Neutrophil (primary cell): ENCODE results near the gene RGS10.
A peak's percentile ranks its signal among the peaks of the same experiment; 100 is the strongest.

Experiments
- H3K27ac ChIP-seq: fragments of 200-600 bp; sonication (generic); 2 replicates; pipeline ENCODE4 v1.5.1; 2016; ENCODE audit warnings: mild to moderate bottlenecking, moderate library complexity
- H3K27me3 ChIP-seq: fragments of 200-600 bp; sonication (generic); 2 replicates; pipeline ENCODE4 v1.6.0; 2016; ENCODE audit warnings: mild to moderate bottlenecking
- H3K36me3 ChIP-seq: fragments of 200-600 bp; sonication (generic); 2 replicates; pipeline ENCODE4 v1.5.1; 2017
- H3K4me1 ChIP-seq, 2 experiments: fragments of 200-600 bp in 1 of 2; sonication (generic) in 1 of 2; 1 replicate in 1 of 2; 2 replicates in 1 of 2; pipeline versions ENCODE4 v1.5.1 to v1.6.1; 2013 to 2016; ENCODE audit warnings: low read depth in 1 of 2, low read length in 1 of 2, mild to moderate bottlenecking in 1 of 2, moderate library complexity in 1 of 2; ENCODE audit not compliant: control insufficient read depth in 1 of 2, insufficient read depth in 1 of 2
- H3K4me3 ChIP-seq, 2 experiments: fragments of 200-600 bp in 1 of 2; sonication (generic) in 1 of 2; 1 replicate in 1 of 2; 2 replicates in 1 of 2; pipeline ENCODE4 v1.5.1; 2013 to 2016; ENCODE audit warnings: low read depth in 1 of 2, low read length in 1 of 2, mild to moderate bottlenecking in 1 of 2, moderate library complexity in 1 of 2
- H3K9me3 ChIP-seq: fragments of 200-600 bp; sonication (generic); 2 replicates; pipeline ENCODE4 v1.5.1; 2016
- TF ChIP-seq, protein P1 (sequence below): fragments of 200-600 bp; sonication (generic); IDR thresholded peaks from 2 replicates; pipeline ENCODE4 v1.5.1; 2016; ENCODE audit warnings: antibody characterized with exemption

Gene RGS10

DNA sequence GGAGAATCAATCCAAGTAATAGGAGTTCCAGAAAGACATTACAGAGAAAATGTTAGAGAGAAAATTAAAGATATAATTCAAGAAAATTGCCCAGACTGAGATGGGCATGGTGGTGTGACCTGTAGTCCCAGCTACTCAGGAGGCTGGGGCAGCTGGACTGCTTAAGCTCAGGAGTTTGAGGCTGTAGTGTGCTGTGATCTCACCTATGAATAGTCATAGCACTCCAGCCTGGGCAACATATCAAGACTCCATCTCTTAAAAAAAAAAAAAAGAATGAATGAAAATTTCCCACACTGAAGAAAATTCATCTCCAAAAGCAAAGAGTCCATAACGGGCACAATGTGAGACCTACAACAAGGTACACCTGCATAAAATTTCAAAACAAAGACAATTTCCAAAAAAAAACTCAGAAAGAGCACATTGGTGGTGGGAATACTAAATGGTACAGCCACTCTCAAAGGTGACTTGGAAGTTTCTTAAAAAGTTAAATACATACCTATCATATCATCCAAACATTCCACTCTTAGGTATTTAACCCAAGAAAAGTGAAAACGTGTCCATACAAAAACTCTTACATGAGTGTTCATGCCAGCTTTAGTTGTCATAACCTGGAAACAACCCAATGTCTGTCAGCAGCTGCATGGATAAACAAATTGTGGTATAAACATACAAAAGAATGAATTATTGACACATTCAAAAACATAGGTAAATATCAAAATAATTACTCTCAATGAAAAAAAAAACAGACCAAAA, 6.9 kb upstream of the RGS10 start:
- no peaks in the 10 kb centered on the region for H3K4me1 ChIP-seq
- H3K36me3 ChIP-seq: no peaks in the 10 kb centered on the region
- H3K4me3 ChIP-seq: no peak overlapping the region
- H3K9me3 ChIP-seq: no peaks in the 10 kb centered on the region
- H3K27me3 ChIP-seq: peaks cover 33% of the 10 kb centered on the region
- TF ChIP-seq, protein P1, sequence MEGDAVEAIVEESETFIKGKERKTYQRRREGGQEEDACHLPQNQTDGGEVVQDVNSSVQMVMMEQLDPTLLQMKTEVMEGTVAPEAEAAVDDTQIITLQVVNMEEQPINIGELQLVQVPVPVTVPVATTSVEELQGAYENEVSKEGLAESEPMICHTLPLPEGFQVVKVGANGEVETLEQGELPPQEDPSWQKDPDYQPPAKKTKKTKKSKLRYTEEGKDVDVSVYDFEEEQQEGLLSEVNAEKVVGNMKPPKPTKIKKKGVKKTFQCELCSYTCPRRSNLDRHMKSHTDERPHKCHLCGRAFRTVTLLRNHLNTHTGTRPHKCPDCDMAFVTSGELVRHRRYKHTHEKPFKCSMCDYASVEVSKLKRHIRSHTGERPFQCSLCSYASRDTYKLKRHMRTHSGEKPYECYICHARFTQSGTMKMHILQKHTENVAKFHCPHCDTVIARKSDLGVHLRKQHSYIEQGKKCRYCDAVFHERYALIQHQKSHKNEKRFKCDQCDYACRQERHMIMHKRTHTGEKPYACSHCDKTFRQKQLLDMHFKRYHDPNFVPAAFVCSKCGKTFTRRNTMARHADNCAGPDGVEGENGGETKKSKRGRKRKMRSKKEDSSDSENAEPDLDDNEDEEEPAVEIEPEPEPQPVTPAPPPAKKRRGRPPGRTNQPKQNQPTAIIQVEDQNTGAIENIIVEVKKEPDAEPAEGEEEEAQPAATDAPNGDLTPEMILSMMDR: no peak
- H3K27ac ChIP-seq: no peak overlapping the region

DNA sequence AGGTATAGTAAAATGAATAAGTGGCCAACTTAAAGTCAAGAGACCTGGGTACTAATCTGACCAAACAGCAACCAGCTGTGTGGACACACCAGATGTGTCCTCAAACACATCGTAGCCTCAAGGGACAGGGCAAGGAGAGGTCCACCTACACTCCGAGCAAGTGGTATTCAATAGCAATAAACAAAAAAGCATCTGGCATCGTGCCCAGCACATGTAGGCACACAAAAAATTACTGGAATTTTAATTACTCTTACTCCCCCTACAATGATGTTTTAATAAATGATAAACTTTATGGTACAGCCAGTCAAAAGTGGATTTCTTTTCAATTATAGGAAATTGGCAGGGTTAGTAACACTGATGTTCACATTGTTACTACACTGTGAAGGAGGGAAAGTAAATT, 3.5 kb upstream of the RGS10 start:
- H3K36me3 ChIP-seq: no peaks in the 10 kb centered on the region
- no peaks in the 10 kb centered on the region for H3K9me3 ChIP-seq
- H3K4me1 ChIP-seq: peaks cover 20 to 25% of the 10 kb centered on the region in 2 experiments
- no peak overlapping the region for H3K27ac ChIP-seq
- H3K4me3 ChIP-seq: no peak overlapping the region
- H3K27me3 ChIP-seq: peaks cover 67% of the 10 kb centered on the region
- TF ChIP-seq, protein P1: no peak

DNA sequence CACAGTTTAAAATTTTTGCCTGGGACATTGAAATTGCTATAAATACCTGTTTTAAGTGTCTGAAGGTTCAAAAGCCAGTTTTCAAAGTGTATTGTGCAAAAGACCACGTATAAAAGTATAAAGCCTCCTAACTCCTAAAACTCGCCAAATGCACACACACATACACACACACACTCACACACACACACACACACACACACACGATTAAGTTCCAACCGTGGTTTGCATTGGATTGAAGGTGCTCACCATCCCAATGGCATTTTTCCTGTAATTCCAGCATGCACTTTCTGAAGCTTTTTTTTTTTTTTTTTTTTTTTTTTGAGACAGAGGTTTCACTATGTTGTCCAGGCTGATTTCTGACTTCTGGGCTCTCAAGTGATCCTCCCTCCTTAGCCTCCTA, 2.8 kb upstream of the RGS10 start:
- Histone ChIP-seq H3K27ac (no peak overlapping the region), H3K9me3 (no peaks in the 10 kb centered on the region), H3K4me3 (no peak overlapping the region), H3K4me1 (peaks cover 20 to 26% of the 10 kb centered on the region in 2 experiments), H3K36me3 (no peaks in the 10 kb centered on the region), H3K27me3 (peaks cover 74% of the 10 kb centered on the region)
- TF ChIP-seq, protein P1: no peak

DNA sequence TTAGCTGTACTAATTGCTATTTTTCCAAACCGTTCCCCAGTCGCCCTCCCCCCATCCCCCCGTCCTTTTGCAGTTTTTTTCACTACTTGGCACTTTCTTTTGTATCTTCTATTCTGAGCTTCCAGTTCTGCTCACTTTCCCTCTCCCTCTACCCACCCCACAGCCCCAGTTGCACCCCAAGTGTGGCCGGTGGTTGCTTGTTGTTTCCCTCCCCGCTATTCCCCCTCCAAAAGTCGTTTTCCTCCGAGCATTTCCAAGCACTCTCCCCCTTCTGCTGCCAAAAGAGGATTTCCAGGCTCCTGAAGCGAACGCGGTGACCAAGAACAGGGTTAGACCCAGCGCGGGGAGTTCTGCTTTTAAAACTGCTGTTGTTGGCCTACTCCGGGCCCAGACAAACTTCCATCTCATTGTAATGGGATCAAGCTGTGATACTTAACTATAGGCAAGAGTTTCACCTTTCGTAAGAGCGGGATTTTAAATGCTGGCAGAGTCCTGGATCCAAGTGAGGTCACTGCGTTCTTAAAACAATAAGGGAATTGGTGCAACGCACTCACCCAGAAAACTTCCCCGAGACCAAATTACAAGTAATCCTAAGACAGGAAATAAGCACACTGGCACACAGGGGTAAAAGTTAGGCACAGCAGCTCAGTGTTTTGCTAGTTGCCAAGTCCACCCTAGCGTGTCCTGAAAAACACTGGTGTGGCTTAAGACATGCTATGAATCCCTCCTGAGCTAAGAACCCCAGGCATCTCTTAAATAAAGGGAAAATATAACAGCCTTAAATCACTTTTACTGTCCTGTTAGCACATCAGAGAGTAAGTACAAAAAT, 1.5 kb upstream of the RGS10 start:
- H3K27me3 ChIP-seq: peaks cover 82% of the 10 kb centered on the region
- H3K9me3 ChIP-seq: no peaks in the 10 kb centered on the region
- H3K36me3 ChIP-seq: no peaks in the 10 kb centered on the region
- H3K4me1 ChIP-seq: peaks cover 20 to 26% of the 10 kb centered on the region in 2 experiments
- no peak overlapping the region for H3K4me3 ChIP-seq
- TF ChIP-seq, protein P1: no peak
- no peak overlapping the region for H3K27ac ChIP-seq

DNA sequence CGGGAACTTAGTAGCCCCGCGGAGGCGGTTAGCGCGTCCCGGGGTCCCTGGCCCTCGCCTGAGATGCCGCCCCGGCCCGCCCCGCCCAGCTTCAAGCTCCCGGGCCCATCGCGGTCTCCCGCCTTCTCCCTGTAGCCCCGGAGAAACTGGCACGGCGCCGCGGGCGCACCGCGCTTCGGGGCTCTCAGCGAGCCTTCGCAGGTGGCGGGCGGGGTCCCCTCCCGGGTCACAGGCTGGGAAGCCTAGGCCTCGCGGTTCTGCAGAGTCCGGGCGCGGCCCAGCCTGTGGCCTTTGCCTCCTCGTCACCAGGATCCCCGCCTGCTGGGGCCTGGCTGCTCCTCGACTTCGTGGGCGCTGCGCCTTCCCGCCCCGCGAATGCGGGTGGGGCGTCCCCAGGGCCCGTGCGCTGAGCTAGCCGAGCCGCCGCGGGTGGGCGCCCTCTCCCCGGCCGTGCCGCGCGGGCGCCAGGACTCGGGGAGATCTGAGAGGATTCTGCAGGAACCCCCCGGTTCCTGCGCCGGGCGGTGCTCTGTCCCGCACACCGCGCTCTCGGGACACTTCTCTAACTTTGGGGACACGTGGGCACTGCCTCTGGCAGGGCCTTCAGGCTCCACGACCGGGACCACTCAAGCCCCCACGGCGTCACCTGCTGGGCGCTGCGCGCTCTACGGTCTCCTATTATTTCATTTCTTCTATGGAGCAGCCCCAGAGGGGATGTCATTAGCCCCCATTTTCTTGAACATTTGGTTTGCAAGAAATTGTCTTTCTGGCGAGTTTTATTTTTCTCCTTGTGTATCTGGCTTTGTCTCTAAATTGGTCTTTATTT, 682 bp upstream of the RGS10 start:
- Histone ChIP-seq H3K27ac (no peak overlapping the region), H3K4me1 (peaks cover 20 to 26% of the 10 kb centered on the region in 2 experiments), H3K36me3 (no peaks in the 10 kb centered on the region), H3K9me3 (no peaks in the 10 kb centered on the region), H3K27me3 (peaks cover 83% of the 10 kb centered on the region), H3K4me3 (peak overlapping the region; percentile 41 to 63)
- TF ChIP-seq, protein P1: no peak
